CD4-positive, alpha-beta T cell (primary cell): ENCODE data around the gene TSPAN18. TPM values are rescaled to one million over a fixed set of nuclear protein-coding genes. Genes with fewer than 3 reads are reported as not detected.

Experiments used
- ATAC-seq: fragments of 200-7000 bp; cut with Tn5 transposase; one replicate; pipeline ENCODE4 v1.10.0; 2022; ENCODE audit warnings: mild to moderate bottlenecking; ENCODE audit not compliant: poor library complexity
- CTCF ChIA-PET: fragments of 350-600 bp; sonication (Branson Sonifier 250); formaldehyde crosslinking; loops from one replicate; lab custom pipeline; 2021; ENCODE audit warnings: antibody characterized with exemption, inconsistent platforms; lab: Charles Lee
- POLR2A ChIA-PET: fragments of 350-600 bp; sonication (Branson Sonifier 250); formaldehyde crosslinking; loops from one replicate; lab custom pipeline; 2021; ENCODE audit warnings: antibody characterized with exemption, inconsistent platforms; lab: Charles Lee
- DNase-seq, 14 experiments: peaks; one replicate each; pipeline ENCODE4 v3.0.0-alpha.2; 2013 to 2020; ENCODE audit warnings: mixed read lengths in 2 of 14
- H3K27ac ChIP-seq, 2 donors: one replicate each; pipeline versions ENCODE4 v1.5.1 to v1.7.0; 2013; ENCODE audit warnings: low read length in 2 of 2, low read depth in 1 of 2, mild to moderate bottlenecking in 1 of 2
- H3K27me3 ChIP-seq, 2 experiments: 1 replicate in 1 of 2; 2 replicates in 1 of 2; pipeline versions ENCODE4 v1.6.1 to v1.7.0; 2013; ENCODE audit warnings: low read length in 2 of 2, control low read depth in 1 of 2, mild to moderate bottlenecking in 1 of 2, moderate library complexity in 1 of 2; ENCODE audit not compliant: insufficient read depth in 2 of 2, control insufficient read depth in 1 of 2
- H3K36me3 ChIP-seq: one replicate; pipeline ENCODE4 v1.6.1; 2013; ENCODE audit warnings: low read length, control low read depth; ENCODE audit not compliant: insufficient read depth
- H3K4me1 ChIP-seq: one replicate; pipeline ENCODE4 v1.6.1; 2013; ENCODE audit warnings: low read length, control low read depth; ENCODE audit not compliant: insufficient read depth
- H3K4me3 ChIP-seq: one replicate; pipeline ENCODE4 v1.5.1; 2013; ENCODE audit warnings: mild to moderate bottlenecking, low read length, moderate library complexity
- H3K9me3 ChIP-seq, 2 experiments: 1 replicate in 1 of 2; 2 replicates in 1 of 2; pipeline versions ENCODE4 v1.6.1 to v1.7.0; 2013; ENCODE audit warnings: low read length in 2 of 2, mild to moderate bottlenecking in 2 of 2, control low read depth in 1 of 2, moderate library complexity in 1 of 2; ENCODE audit not compliant: control insufficient read depth in 1 of 2, insufficient read depth in 1 of 2
- H3K27ac Mint-ChIP-seq: one replicate; pipeline ENCODE4 v1.8.0; 2020; ENCODE audit warnings: mixed read lengths
- H3K27me3 Mint-ChIP-seq: one replicate; pipeline ENCODE4 v1.8.0; 2021; ENCODE audit warnings: mixed read lengths
- H3K36me3 Mint-ChIP-seq: one replicate; pipeline ENCODE4 v1.8.0; 2021; ENCODE audit warnings: low read depth, mixed read lengths
- H3K4me1 Mint-ChIP-seq: one replicate; pipeline ENCODE4 v1.8.0; 2021; ENCODE audit warnings: low read depth, mixed read lengths
- H3K4me3 Mint-ChIP-seq: one replicate; pipeline ENCODE4 v1.8.0; 2020; ENCODE audit warnings: mild to moderate bottlenecking, mixed read lengths
- H3K9me3 Mint-ChIP-seq: one replicate; pipeline ENCODE4 v1.8.0; 2020; ENCODE audit warnings: mixed read lengths
- CTCF ChIP-seq: fragments of 200-600 bp; IDR thresholded peaks from one replicate; pipeline ENCODE4 v1.8.0; 2022; ENCODE audit warnings: antibody characterized with exemption, mild to moderate bottlenecking
- intact Hi-C, 2 experiments: fragments of 100-400 bp; cut with DNase I in 1 of 2; cut with micrococcal nuclease in 1 of 2; formaldehyde crosslinking; loops; one replicate each; pipeline versions ENCODE4 v1.15.1 to v1.9.0; 2023 to 2025; cut with DNase I, micrococcal nuclease
- total RNA-seq, 174 experiments: library from RNA in 2 of 174; stranded (reverse) in 2 of 174; gene quantifications; one replicate each; pipeline ENCODE4 v1.2.3 and lab custom pipeline; 2021 to 2026

The TSPAN18 gene
- total RNA-seq, 2 experiments from 2014 or later, result 23.0 to 25.3 TPM

- Mint-ChIP-seq H3K9me3 (no peaks in the 10 kb centered on the region), H3K27me3 (peaks cover 12% of the 10 kb centered on the region), H3K27ac (no peak overlapping the region), H3K4me1 (no peaks in the 10 kb centered on the region), H3K36me3 (no peaks in the 10 kb centered on the region), H3K4me3 (no peak overlapping the region)
- ATAC-seq (no peak), DNase-seq (no peak)
- TF ChIP-seq CTCF, result no peak
- intact Hi-C loops, result no loop called here
- Histone ChIP-seq H3K36me3 (no peaks in the 10 kb centered on the region), H3K27me3 (no peaks in the 10 kb centered on the region), H3K4me3 (no peak overlapping the region), H3K9me3 (peaks cover 6 to 8% of the 10 kb centered on the region in 2 experiments), H3K27ac (no peak overlapping the region), H3K4me1 (peaks cover 17% of the 10 kb centered on the region)
- ChIA-PET CTCF (no interaction called here), POLR2A (no interaction called here)
These were observed 27.0 kb upstream of the TSPAN18 start for GRCh38 chr11:44699497-44700408.

GRCh38 chr11:44701276-44701675 is 25.5 kb upstream of the TSPAN18 start:
- Histone ChIP-seq H3K36me3 (no peaks in the 10 kb centered on the region), H3K9me3 (peaks cover 6 to 8% of the 10 kb centered on the region in 2 experiments), H3K4me1 (peaks cover 7% of the 10 kb centered on the region), H3K4me3 (no peak overlapping the region), H3K27me3 (no peaks in the 10 kb centered on the region), H3K27ac (no peak overlapping the region)
- CTCF ChIA-PET, result no interaction called here
- intact Hi-C loops, result no loop called here
- Mint-ChIP-seq H3K27me3 (peaks cover 12% of the 10 kb centered on the region), H3K4me3 (no peak overlapping the region), H3K4me1 (no peaks in the 10 kb centered on the region), H3K27ac (no peak overlapping the region), H3K36me3 (no peaks in the 10 kb centered on the region), H3K9me3 (no peaks in the 10 kb centered on the region)
- TF ChIP-seq CTCF, result no peak
- ATAC-seq, result no peak
- POLR2A ChIA-PET, result no interaction called here
- DNase-seq, result no peak

GRCh38 chr11:44702889-44703288 is 23.9 kb upstream of the TSPAN18 start:
- Mint-ChIP-seq H3K9me3 (no peaks in the 10 kb centered on the region), H3K4me1 (no peaks in the 10 kb centered on the region), H3K4me3 (no peak overlapping the region), H3K36me3 (no peaks in the 10 kb centered on the region), H3K27ac (no peak overlapping the region), H3K27me3 (peaks cover 12% of the 10 kb centered on the region)
- H3K27me3 ChIP-seq, result no peaks in the 10 kb centered on the region
- no peak overlapping the region for H3K4me3 ChIP-seq
- TF ChIP-seq CTCF, result no peak
- H3K4me1 ChIP-seq, result peaks cover 7% of the 10 kb centered on the region
- H3K27ac ChIP-seq, result no peak overlapping the region
- no peak for ATAC-seq
- DNase-seq, result no peak
- H3K36me3 ChIP-seq, result no peaks in the 10 kb centered on the region
- ChIA-PET CTCF (no interaction called here), POLR2A (no interaction called here)
- peaks cover 6 to 8% of the 10 kb centered on the region in 2 experiments for H3K9me3 ChIP-seq
- intact Hi-C loops, result no loop called here
